RWPE1 (cell line): ENCODE results near the gene TMEM198.

ENCODE experiments used
- CTCF ChIA-PET: fragments of 350-600 bp; sonication (Branson Sonifier 250); formaldehyde crosslinking; extraction: SDS; loops from one replicate; lab custom pipeline; 2021; lab: Yijun Ruan, JAX
- POLR2A ChIA-PET: fragments of 400-600 bp; formaldehyde crosslinking; extraction: SDS; loops from one replicate; lab custom pipeline; 2020; ENCODE audit warnings: antibody characterized with exemption; ENCODE audit not compliant: low non-redundant PET; lab: Yijun Ruan, JAX
- DNase-seq: peaks from one replicate; pipeline ENCODE4 v3.0.0; 2012; ENCODE audit warnings: low spot score
- H3K27ac ChIP-seq: fragments of 450-650 bp; 2 replicates; pipeline ENCODE4 v1.5.1; 2017
- CTCF ChIP-seq: fragments of 450-650 bp; conservative IDR thresholded peaks from 2 replicates; pipeline ENCODE4 v1.5.1; 2017; ENCODE audit warnings: low read depth, mild to moderate bottlenecking

TMEM198 gene

GRCh38 chr2:219519526-219519916 lies 24.3 kb upstream of the TMEM198 start:
- no peak for TF ChIP-seq CTCF
- H3K27ac ChIP-seq = no peak overlapping the region
- CTCF ChIA-PET = interaction anchor here (0.6 to 3.8 kb wide), 4 partner anchors 11 to 358 kb away, joined by 3 to 10 read pairs (median 4); no protein-coding TSS in a partner anchor
- no peak for DNase-seq
- POLR2A ChIA-PET = no interaction called here

GRCh38 chr2:219520079-219520478 lies 23.7 kb upstream of the TMEM198 start:
- no peak overlapping the region for H3K27ac ChIP-seq
- ChIA-PET CTCF (interaction anchor here (0.5 to 3.8 kb wide), 9 partner anchors 8 to 358 kb away, joined by 3 to 10 read pairs (median 4); no protein-coding TSS in a partner anchor), POLR2A (no interaction called here)
- no peak for TF ChIP-seq CTCF
- DNase-seq = no peak

GRCh38 chr2:219521066-219521880 lies 22.6 kb upstream of the TMEM198 start:
- peak; percentile 42 for DNase-seq
- ChIA-PET CTCF (interaction anchor here (1.0 to 3.8 kb wide), 4 partner anchors 9 to 85 kb away, joined by 3 to 10 read pairs (median 6); no protein-coding TSS in a partner anchor), POLR2A (no interaction called here)
- H3K27ac ChIP-seq = peak overlapping the region; percentile 50; the same call in 1 of the 2 replicates
- no peak; the same call in 1 of the 2 replicates for TF ChIP-seq CTCF

- H3K27ac ChIP-seq = peak overlapping the region; percentile 50
- DNase-seq = peak; percentile 74
- CTCF ChIA-PET = interaction anchor here (0.5 kb wide), 1 partner anchor 227 kb away, joined by 3 read pairs; no protein-coding TSS in a partner anchor
- POLR2A ChIA-PET = interaction anchor here (0.6 kb wide), 1 partner anchor 119 kb away, joined by 3 read pairs; no protein-coding TSS in a partner anchor
- TF ChIP-seq CTCF = no peak
Measured at GRCh38 chr2:219522111-219523030, 21.5 kb upstream of the TMEM198 start.

- DNase-seq = no peak
- CTCF ChIA-PET = interaction anchor here (0.6 to 1.2 kb wide), 2 partner anchors 13 to 132 kb away, joined by 3 read pairs; no protein-coding TSS in a partner anchor
- no peak overlapping the region; the same call in 1 of the 2 replicates for H3K27ac ChIP-seq
- POLR2A ChIA-PET = no interaction called here
- no peak for TF ChIP-seq CTCF
Measured at GRCh38 chr2:219523031-219523671, 20.7 kb upstream of the TMEM198 start.

GRCh38 chr2:219524817-219525216 lies 19.0 kb upstream of the TMEM198 start:
- no peak for DNase-seq
- TF ChIP-seq CTCF = no peak
- no peak overlapping the region for H3K27ac ChIP-seq
- CTCF ChIA-PET = no interaction called here
- POLR2A ChIA-PET = no interaction called here
